ENCODE measurements around the gene MCF2L2.

MCF2L2 gene

GRCh38 chr3:183360971-183361624, 67.3 kb downstream of the MCF2L2 start:
- DNase-seq: no peak

- DNase-seq: no peak
Measured at GRCh38 chr3:183359036-183359435, 69.4 kb downstream of the MCF2L2 start.

GRCh38 chr3:183357564-183358079, 70.8 kb downstream of the MCF2L2 start:
- no peak for DNase-seq

GRCh38 chr3:183356920-183357319, 71.5 kb downstream of the MCF2L2 start:
- no peak for DNase-seq

- no peak for DNase-seq
Measured at GRCh38 chr3:183354874-183355273, 73.5 kb downstream of the MCF2L2 start.

GRCh38 chr3:183354325-183354831, 74.0 kb downstream of the MCF2L2 start:
- no peak for DNase-seq

GRCh38 chr3:183353421-183353820, 75.0 kb downstream of the MCF2L2 start:
- DNase-seq: no peak

- DNase-seq: no peak
Measured at GRCh38 chr3:183350164-183350563, 78.3 kb downstream of the MCF2L2 start.

GRCh38 chr3:183349421-183350157, 78.8 kb downstream of the MCF2L2 start:
- DNase-seq: no peak

GRCh38 chr3:183342824-183343223, 85.6 kb downstream of the MCF2L2 start:
- no peak for DNase-seq

- DNase-seq: no peak
Measured at GRCh38 chr3:183341545-183342288, 86.7 kb downstream of the MCF2L2 start.

GRCh38 chr3:183340222-183340621, 88.2 kb downstream of the MCF2L2 start:
- DNase-seq: no peak

- DNase-seq: no peak
Measured at GRCh38 chr3:183339461-183340086, 88.8 kb downstream of the MCF2L2 start.

GRCh38 chr3:183338520-183338919, 89.9 kb downstream of the MCF2L2 start:
- no peak for DNase-seq

- no peak for DNase-seq
Measured at GRCh38 chr3:183332487-183332886, 95.9 kb downstream of the MCF2L2 start.

GRCh38 chr3:183331498-183331897, 96.9 kb downstream of the MCF2L2 start:
- no peak for DNase-seq

- no peak for DNase-seq
Measured at GRCh38 chr3:183330881-183331280, 97.5 kb downstream of the MCF2L2 start.

GRCh38 chr3:183329543-183329942, 98.9 kb downstream of the MCF2L2 start:
- DNase-seq: no peak

- no peak for DNase-seq
Measured at GRCh38 chr3:183328823-183329222, 99.6 kb downstream of the MCF2L2 start.

GRCh38 chr3:183328164-183328563, 100.3 kb downstream of the MCF2L2 start:
- DNase-seq: no peak

- DNase-seq: no peak
Measured at GRCh38 chr3:183327343-183327742, 101.1 kb downstream of the MCF2L2 start.

GRCh38 chr3:183324083-183324482, 104.3 kb downstream of the MCF2L2 start:
- no peak for DNase-seq

- DNase-seq: no peak
Measured at GRCh38 chr3:183319371-183319770, 109.0 kb downstream of the MCF2L2 start.
